SH-SY5Y (cell line): ENCODE measurements around the gene HSPB1.

Experiments used
- GATA2 ChIP-seq: IDR thresholded peaks from 2 replicates; pipeline ENCODE4 v1.6.1; 2011; ENCODE audit warnings: mild to moderate bottlenecking, low read depth, low read length
- GATA3 ChIP-seq: IDR thresholded peaks from 2 replicates; pipeline ENCODE4 v1.6.1; 2011; ENCODE audit warnings: low read depth, mild to moderate bottlenecking, low read length, moderate library complexity

GRCh38 chr7:76261329-76261728, 41.1 kb upstream of the HSPB1 start:
- no peak for TF ChIP-seq GATA3
- no peak for TF ChIP-seq GATA2
